HG03060 (cell line): ENCODE data around the gene GNLY.

ENCODE experiments used
- ATAC-seq: cut with Tn5 transposase; IDR thresholded peaks from one replicate; pipeline ENCODE4 v1.9.1; 2021; ENCODE audit warnings: low read depth, moderate number of reproducible peaks; ENCODE audit not compliant: unreplicated experiment

Gene GNLY

DNA sequence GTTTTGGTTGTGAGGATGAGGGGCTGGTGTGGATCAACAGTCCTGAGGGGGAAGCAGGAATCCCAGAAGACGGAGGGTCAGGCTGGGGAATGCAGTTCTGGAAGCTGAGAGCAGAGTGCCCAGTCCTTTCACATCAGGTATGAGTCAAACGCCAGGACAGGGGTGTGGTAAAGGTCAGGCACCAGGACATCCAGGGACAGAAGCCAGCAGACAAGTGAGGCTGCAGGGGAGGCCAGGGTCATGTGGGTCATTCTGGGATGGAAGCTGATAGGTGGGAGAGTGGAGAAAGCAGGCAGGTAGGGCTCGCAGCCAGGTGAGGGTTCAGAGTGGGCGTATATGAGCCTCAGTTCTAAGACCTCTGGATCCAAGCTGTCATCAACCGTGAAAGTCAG is 12.8 kb upstream of the GNLY start:
- ATAC-seq = no peak

DNA sequence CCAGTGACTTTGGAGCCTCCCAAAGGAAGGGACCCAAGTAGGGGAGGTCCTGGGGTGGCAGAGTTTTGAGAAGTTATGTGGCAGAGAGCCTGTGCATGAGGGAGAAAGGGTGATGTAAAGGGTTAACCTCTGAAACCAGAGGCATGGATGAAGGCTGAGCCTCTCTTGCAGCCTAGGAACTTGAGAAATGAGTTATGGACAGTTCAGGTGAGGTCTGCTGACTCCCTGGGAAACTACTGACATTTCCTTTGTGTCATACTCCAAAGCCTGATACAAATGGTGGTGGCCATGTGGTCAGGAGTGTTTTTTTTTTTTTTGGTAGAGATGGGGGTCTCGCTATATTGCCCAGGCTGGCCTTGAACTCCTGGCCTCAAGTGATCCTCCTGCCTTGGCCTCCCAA is 12.4 kb upstream of the GNLY start:
- no peak for ATAC-seq

DNA sequence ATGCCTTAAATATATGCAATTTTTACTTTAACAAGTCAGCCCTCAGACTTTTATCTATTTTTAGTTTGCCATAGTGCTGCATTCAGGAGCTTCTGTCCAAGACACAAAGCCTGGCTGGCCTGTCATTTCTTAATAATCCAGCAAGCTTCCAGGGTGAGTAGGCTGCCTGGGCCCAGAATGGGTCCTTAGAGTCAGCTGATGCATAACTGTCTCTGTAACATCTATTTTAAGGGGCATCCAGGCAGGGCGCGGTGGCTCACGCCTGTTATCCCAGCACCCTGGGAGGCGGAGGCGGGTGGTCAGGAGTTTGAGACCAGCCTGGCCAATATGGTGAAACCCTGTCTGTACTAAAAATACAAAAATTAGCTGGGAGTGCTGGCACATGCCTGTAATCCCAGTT is 11.8 kb upstream of the GNLY start:
- no peak for ATAC-seq

DNA sequence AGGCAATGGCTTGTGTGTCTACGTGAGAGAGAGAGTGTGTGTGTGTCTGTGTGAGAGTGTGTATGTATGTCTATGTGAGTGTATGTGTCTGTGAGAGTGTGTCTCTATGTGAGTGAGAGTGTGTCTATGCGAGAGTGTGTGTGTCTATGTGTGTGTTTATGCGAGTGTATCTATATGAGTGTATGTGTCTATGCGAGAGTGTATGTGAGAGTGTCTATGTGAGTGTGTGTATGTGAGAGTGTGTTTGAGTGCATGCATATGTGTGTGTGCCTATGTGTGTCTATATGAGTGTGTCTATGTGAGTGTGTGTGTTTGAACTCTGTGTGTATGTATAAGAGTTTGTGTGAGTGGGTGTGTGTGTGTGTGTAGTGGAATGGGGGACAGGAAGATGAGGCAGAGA is 9.8 kb upstream of the GNLY start:
- no peak for ATAC-seq

DNA sequence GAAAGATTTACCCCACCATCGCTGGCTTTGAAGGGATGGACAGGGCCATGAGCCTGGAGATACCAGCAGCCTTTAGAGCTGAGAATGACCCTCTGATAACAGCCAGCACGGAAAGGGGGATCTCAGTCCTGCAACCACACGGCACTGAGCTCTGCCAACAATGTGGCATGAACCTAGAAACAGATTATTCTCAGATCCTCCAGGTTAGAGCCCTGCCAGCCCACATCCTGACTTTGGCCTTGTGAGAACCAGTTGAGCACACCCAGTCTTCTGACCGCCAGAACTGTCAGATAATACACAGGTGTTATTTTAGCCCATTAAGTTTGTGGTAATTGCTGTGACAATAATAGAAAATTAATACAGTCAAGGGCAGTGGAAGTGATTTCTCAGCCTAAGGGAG is 9.4 kb upstream of the GNLY start:
- ATAC-seq = no peak

DNA sequence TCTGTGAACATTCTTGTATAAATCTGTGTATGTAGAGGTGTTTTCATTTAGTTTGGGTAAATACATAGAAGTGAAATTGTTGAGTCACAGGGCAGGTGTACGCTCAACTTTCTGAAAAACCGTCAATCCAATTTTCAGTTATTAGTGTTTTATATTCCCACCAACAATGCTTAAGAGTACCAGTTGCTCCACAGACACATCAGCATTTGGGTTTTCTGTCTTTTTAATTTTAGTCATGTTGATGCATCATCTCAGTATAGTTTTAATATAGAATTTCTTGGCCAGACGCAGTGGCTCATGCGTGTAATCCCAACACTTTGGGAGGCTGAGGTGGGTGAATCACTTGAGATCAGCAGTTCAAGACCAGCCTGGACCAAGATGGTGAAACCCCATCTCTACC is 3.2 kb upstream of the GNLY start:
- no peak for ATAC-seq

DNA sequence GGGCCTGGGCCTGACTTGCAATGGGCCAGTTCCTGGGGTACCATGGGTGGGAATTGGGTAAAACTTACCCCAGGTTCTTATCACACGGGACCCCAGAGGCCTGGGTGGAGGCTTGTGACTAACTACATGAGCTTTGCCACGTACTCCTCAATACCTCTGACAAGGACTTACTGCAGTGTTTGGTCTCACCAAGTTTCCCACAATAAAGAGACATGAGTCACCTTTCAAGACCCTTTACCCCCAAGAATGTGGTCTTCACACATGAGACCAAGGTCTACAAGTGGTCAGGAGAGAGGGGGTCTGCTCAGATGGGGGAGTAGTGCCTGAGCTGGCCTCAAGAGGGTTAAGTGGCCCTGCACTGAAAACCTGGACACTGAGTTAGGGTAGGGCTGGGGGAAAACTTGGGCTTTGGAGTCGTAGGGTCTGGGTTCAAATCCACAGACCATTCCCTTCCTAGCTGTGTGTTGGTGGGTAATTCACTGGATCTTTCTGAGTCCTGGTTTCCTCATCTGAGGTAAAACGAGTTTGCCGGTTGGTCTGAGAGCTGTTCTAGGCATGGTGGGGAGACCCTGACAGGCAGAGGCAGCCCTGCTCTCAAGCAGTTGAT is 2.0 kb upstream of the GNLY start:
- ATAC-seq = no peak

DNA sequence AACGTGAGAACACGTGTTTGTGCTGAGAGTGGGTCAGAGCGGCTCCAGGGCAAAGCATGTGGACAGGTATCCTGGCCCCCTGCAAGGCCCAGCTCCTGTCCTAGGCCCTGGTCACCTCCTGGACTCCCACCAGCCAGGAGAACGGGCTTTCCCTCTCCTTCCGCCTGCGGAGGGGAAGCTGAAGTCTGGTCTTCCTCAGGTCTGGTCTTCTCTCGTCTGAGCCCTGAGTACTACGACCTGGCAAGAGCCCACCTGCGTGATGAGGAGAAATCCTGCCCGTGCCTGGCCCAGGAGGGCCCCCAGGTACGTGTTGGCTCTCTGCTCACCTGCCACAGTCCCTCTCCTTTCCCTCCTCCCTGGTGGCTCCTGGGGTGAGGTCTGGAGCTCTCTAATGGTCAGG is 963 bp downstream of the GNLY start:
- ATAC-seq = no peak

DNA sequence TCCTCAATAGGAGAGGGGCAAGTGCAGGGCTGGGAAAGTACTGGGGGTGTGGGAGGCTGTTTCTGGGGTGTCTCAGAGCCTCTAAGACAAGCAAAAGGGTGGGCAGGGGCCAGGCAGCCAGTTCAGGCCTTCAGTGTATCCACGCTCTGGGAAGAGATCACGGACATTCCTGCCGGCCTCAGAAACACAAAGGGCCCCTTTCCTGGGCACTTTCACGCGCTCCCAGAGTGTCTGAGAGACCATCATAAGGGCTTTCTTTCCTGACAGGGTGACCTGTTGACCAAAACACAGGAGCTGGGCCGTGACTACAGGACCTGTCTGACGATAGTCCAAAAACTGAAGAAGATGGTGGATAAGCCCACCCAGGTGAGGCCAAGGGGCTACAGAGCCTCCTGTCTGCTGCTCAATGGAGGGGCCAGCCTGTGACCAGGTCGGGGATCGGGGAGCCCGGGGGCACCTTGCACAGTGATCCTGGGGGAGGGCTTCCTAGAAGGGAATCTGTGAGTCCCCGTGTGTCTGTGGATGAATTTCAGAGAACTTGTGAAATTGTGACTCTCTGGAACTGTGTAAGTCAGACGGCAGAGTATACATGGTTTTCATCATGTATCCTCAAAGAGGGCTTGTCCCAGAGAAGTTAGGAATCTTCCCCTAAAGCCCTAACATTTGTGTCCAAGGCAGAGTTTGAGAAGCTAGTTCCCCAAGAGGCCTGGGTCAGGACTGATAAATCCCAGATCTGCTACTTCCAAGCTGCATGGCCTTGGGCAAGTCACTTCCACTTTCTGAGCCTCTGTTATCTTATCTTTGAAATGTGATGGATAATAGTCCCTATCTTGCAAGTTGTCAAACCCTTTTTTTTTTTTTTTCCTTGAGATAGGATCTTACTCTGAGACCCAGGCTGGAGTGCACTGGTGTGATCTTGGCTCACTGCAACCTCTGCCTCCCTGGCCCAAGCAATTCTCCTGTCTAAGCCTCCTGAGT is 1.8 kb downstream of the GNLY start:
- ATAC-seq = no peak

DNA sequence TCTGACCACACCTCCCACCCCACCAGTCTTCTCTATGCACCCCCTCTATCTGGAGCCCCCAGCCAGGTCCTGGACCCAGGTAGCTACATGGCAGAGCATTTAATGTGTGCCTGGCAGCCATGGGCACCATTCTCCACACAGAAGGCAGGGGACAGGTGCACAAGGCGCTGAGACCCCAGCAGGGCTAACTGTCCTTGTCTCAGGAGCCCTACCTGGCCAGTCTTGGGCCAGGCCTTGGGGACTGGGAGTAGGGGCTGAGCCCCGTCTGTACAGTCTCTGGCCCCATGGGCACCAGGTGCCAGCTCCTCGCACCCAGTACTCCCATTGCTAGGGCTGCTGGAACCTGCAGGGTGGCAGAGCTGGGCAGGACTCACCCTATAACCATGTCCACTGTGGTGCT is 2.9 kb downstream of the GNLY start:
- ATAC-seq = no peak

DNA sequence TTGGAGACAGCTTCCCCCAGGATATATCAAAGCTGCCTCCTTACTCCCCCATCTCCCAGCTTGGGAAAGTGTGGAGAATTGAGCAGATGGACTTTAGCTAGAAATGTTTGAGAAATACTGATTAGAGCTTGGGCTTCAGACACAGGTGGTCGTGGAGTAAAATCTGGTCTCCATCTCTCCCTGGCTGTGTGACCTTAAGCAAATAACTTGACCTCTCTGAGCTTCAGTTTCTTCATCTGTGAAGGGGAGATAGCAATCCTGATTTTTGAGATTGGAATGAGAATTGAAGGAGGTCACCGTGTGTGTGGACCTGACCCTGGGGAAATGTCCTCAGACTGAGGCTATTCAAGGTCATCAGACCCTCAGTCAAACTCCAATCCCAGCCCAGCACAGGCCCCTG is 3.6 kb downstream of the GNLY start:
- no peak for ATAC-seq

DNA sequence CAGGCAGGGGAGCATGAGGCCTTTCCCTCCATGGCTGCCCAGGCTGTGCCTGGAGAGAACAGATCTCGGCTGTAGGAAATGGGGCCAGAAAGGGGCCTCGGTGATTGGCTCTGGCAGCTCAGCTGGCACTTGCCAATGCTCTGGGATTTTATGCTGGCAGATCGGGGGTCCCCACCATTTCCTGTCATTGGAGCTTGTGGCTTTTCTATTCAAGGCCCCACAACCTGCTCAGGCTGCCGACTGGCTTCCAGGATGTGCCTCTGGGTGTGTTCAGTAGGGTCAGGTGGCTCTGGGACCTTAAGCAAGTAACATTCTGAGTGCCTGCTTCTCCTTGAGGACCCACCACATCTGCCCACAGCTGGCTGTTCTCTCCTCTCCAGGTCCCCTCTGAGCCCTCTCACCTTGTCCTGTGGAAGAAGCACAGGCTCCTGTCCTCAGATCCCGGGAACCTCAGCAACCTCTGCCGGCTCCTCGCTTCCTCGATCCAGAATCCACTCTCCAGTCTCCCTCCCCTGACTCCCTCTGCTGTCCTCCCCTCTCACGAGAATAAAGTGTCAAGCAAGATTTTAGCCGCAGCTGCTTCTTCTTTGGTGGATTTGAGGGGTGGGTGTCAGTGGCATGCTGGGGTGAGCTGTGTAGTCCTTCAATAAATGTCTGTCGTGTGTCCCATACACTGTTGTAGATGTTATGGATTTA is 4.2 kb downstream of the GNLY start:
- no peak for ATAC-seq

DNA sequence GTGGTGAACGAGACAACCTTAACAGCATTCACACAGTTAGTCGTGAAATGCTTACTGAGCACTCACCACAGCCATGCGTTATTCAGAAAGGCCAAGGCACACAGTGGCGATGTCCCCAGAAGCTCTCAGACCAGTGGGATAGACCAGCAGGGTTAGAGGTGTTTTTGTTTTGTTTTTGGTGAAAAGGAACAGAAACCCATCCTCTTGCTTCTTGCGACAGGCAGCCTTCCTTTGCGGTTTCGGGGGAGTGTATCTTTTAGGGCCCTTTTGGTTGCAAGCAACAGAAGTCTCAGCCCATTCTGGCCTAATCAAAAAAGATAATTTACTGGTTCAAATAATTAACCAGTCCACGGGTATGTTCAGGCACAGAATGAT is 4.7 kb downstream of the GNLY start:
- no peak for ATAC-seq

DNA sequence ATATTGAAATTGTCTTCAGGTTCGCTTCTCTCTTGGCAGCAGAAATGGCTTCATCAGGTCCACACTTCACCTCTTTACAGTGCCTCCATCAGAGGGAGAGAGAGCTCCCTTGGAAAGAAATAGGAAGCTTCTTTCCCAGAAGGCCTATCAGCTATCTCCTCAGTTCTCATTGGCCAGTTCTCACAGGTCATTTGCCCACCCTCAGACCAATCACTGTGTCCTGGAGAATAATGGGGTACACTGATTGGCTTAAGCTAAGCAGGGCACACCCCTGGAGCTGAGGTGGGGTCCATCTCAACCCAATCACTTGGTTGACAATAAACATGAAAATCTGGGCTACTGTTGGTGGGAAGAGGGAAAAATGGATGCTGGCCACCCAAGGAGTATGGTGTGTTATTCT is 5.2 kb downstream of the GNLY start:
- ATAC-seq = no peak

DNA sequence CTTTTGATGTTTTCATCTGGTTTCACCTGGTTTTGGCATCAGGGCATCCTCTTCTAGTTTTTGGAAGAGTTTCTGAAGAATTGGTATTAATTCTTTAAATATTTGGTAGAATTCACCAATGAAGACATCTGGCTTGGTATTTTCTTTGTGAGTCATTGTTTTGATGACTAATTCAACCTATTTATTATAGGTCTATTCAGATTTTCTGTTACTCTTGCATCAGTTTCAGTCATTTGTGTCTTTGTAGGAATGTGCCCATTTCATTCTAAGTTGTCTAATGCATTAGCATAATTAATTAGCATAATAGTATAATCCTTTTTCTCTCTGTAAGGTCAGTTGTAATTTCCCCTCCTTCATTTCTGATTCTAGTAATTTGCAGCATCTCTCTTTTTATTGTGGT is 8.0 kb downstream of the GNLY start:
- ATAC-seq = no peak

DNA sequence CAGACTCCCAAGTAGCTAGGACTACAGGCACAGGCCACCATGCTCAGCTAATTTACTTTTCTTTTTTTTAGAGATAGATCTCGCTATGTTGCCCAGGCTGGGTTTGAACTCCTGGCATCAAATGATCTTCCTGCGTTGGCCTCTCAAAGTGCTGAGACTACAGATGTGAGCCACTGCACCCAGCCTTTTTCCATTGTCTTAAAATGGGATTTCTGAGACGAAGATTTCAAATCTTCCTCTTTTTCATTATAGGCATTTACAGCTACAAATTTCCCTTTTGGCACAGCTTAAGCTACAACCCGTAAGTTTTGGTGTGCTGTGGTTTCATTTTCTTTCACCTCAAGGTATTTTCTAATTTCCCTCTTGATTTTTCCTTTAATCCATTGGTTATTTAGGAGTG is 8.6 kb downstream of the GNLY start:
- no peak for ATAC-seq

DNA sequence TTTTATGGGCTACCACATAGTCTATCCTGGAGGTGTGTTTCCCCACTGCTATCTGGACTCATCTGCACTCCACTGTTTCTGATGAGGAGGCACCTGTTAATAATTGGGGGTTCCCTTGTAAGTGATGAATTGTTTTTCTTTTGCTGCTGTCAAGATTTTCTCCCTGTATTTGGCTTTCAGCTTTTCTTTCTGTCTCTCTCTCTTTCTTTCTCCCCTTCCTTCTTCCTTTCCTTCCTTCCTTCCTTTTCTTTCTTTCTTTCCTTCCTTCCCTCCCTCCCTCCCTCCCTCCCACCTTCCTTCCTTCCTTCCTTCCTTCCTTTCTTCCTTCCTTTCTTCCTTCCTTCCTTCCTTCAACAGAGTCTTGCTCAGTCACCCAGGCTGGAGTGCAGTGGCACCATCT is 9.2 kb downstream of the GNLY start:
- ATAC-seq = no peak

DNA sequence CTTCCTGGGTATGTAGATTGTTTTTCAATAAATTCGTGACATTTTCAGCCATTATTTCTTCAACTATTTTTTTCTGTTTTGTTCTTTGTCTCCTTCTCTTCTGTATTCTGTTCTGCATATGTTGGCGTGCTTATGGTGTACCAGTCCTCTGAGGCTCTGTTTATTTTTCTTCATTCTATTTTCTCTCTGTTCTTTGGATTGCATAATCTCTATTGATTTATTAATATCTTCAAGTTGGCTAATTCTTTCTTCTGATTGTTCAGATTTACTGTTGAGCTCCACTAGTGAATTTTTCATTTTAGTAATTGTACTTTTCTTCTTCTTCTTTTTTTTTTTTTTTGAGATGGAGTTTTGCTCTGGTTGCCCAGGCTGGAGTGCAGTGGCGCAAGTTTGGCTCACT is 9.9 kb downstream of the GNLY start:
- no peak for ATAC-seq

DNA sequence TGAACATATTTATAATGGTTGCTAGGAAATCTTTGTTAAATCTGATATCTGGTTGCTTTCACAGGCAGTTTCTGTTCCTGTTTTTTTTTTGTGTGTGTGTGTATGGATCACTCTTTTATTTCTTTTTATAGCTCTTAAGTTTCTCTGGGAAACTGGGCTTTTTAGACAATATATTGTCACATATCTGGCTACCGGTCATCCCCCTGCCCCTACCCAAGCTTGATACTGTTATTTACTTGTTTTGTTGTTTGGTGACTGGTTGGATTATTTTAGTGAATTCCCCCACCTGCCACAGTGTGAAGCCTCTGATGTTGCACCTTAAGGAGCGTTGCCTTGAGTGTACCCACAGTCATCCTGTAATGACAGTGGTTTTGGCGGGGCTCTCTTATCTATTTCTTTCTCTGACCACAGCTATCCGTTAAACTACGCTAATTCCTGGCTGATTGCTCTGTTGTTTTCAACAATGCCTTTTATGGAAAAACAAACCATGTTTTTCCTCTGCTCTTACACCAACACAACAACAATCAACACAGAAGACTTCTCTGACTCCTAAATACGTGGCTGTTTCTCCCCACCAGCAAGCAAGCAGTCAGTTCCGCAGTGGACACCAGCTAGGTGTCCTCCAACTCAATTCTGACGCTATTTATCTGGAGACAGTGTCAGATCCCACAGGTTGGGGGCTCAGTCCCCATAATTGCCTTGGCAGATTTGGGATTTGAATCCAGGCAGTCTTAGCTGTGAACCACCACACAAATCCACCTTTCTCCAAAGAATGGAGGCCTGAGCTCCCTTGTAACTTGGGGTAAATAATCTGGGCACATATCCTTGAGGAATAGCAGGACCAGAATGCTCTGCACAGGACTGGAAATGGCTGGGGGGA is 10.9 kb downstream of the GNLY start:
- ATAC-seq = peak; percentile 44

DNA sequence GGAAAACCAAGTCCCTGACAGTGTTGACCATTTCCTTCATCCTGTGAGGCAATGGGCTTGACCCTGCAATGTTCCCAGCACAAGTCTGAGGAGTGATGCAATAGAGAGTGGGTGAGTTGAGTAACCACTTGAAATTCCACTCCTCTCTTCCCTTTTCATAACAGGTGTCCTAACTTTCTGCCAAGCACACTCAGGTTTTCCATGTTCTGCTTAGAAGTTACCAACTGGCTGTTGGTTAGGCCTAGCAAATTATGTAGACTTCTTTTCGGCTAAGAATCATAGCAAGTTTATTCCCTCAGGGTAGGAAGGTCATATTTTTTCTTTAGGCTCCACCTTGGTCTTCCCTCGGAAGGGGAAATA is 11.5 kb downstream of the GNLY start:
- no peak for ATAC-seq

DNA sequence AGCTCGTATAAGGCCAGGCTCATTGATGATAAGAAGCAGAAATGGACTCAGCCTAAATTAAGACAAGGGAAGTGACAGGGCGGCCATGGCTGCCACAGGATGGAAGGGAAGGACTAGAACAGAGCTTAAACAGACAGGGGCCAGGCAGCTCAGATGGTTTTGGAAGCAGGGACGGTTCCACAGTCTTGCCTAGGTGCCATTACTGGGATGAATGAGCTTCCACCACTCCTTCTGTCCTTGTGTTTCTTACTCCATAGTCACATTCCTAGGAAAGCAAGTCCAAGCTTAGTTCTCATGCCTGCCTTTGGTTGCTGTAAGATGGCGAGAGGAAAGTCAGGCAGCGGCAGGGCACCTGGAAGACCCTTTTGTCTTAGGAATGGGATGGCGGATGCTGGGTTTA is 11.9 kb downstream of the GNLY start:
- no peak for ATAC-seq
